Ectodermal cell (in vitro differentiated cells): ENCODE data around the gene RANGAP1.

ENCODE experiments used
- H3K27ac ChIP-seq: 2 replicates; pipeline ENCODE4 v1.7.0; 2013; ENCODE audit warnings: mild to moderate bottlenecking, low read depth, low read length; ENCODE audit not compliant: insufficient read depth, poor library complexity, severe bottlenecking
- H3K27me3 ChIP-seq: 2 replicates; pipeline ENCODE4 v1.7.0; 2013; ENCODE audit warnings: mild to moderate bottlenecking, low read length; ENCODE audit not compliant: insufficient read depth, control insufficient read depth, poor library complexity, severe bottlenecking
- H3K36me3 ChIP-seq: one replicate; pipeline ENCODE4 v1.7.0; 2013; ENCODE audit warnings: low read length; ENCODE audit not compliant: control insufficient read depth, insufficient read depth
- H3K4me1 ChIP-seq: one replicate; pipeline ENCODE4 v1.7.0; 2013; ENCODE audit warnings: low read length; ENCODE audit not compliant: control insufficient read depth, insufficient read depth
- H3K4me3 ChIP-seq: 2 replicates; pipeline ENCODE4 v1.7.0; 2013; ENCODE audit warnings: low read depth, low read length, control low read depth; ENCODE audit not compliant: insufficient read depth
- H3K9me3 ChIP-seq: 2 replicates; pipeline ENCODE4 v1.7.0; 2013; ENCODE audit warnings: mild to moderate bottlenecking, low read length, moderate library complexity; ENCODE audit not compliant: control insufficient read depth
- WGBS, 2 experiments: methylation state at CpG; one replicate each; pipeline ENCODE4 v1.1.7; 2013; ENCODE audit warnings: missing lambda C conversion rate in 2 of 2; 5-methylcytosine and 5-hydroxymethylcytosine counted together

RANGAP1 gene

GRCh38 chr22:41247703-41248102 is 38.3 kb downstream of the RANGAP1 start:
- no peak overlapping the region for H3K4me3 ChIP-seq
- no peaks in the 10 kb centered on the region for H3K9me3 ChIP-seq
- no peaks in the 10 kb centered on the region for H3K27me3 ChIP-seq
- H3K36me3 ChIP-seq: peaks cover 33% of the 10 kb centered on the region
- 88% methylated on average over 7 of the region's 7 CpGs for WGBS, 2 experiments
- no peak overlapping the region for H3K27ac ChIP-seq
- no peaks in the 10 kb centered on the region for H3K4me1 ChIP-seq

GRCh38 chr22:41245917-41246499 is 40.0 kb downstream of the RANGAP1 start:
- H3K36me3 ChIP-seq: peaks cover 30% of the 10 kb centered on the region

GRCh38 chr22:41243361-41243760 is 42.6 kb downstream of the RANGAP1 start:
- H3K4me1 ChIP-seq: peaks cover 7% of the 10 kb centered on the region
- H3K4me3 ChIP-seq: no peak overlapping the region
- H3K9me3 ChIP-seq: no peaks in the 10 kb centered on the region
- H3K36me3 ChIP-seq: peaks cover 7% of the 10 kb centered on the region
- no peak overlapping the region for H3K27ac ChIP-seq
- 94% methylated on average over 6 of the region's 6 CpGs for WGBS, 2 experiments
- no peaks in the 10 kb centered on the region for H3K27me3 ChIP-seq

More at GRCh38 chr22:41245917-41246499, 40.0 kb downstream of the RANGAP1 start:
- Histone ChIP-seq H3K27me3 (no peaks in the 10 kb centered on the region), H3K4me1 (peaks cover 1% of the 10 kb centered on the region), H3K9me3 (no peaks in the 10 kb centered on the region), H3K27ac (no peak overlapping the region), H3K4me3 (no peak overlapping the region)
- WGBS, 2 experiments: 91% methylated on average over 21 of the region's 21 CpGs

GRCh38 chr22:41242396-41243117 is 43.4 kb downstream of the RANGAP1 start:
- no peaks in the 10 kb centered on the region for H3K9me3 ChIP-seq
- no peak overlapping the region for H3K27ac ChIP-seq
- no peak overlapping the region for H3K4me3 ChIP-seq
- H3K27me3 ChIP-seq: peaks cover 6% of the 10 kb centered on the region
- peaks cover 5% of the 10 kb centered on the region for H3K36me3 ChIP-seq
- peaks cover 7% of the 10 kb centered on the region for H3K4me1 ChIP-seq
- 94% methylated on average over 18 of the region's 18 CpGs for WGBS, 2 experiments

GRCh38 chr22:41241133-41241676 is 44.8 kb downstream of the RANGAP1 start:
- Histone ChIP-seq H3K36me3 (no peaks in the 10 kb centered on the region), H3K27ac (no peak overlapping the region), H3K4me1 (peaks cover 7% of the 10 kb centered on the region), H3K27me3 (peaks cover 15% of the 10 kb centered on the region), H3K4me3 (no peak overlapping the region), H3K9me3 (no peaks in the 10 kb centered on the region)
- 83 to 89% methylated on average over 6 to 7 of the region's 7 CpGs for WGBS, 2 experiments

- peaks cover 7% of the 10 kb centered on the region for H3K4me1 ChIP-seq
- no peaks in the 10 kb centered on the region for H3K9me3 ChIP-seq
- peaks cover 15% of the 10 kb centered on the region for H3K27me3 ChIP-seq
- H3K27ac ChIP-seq: no peak within 1 kb of the TSS
- H3K4me3 ChIP-seq: no peak within 1 kb of the TSS
- H3K36me3 ChIP-seq: no peaks in the 10 kb centered on the region
- WGBS, 2 experiments: 68 to 70% methylated on average over 24 of the region's 24 CpGs
These were observed 45.4 kb downstream of the RANGAP1 start, which contains the start of gene CHADL for GRCh38 chr22:41240377-41241132. CHADL (minus strand) TSS chr22:41240931; CDS start chr22:41240881, 50 bp downstream.

- H3K4me3 ChIP-seq: no peak overlapping the region
- H3K4me1 ChIP-seq: peaks cover 7% of the 10 kb centered on the region
- 90% methylated on average over 16 of the region's 16 CpGs for WGBS, 2 experiments
- H3K27ac ChIP-seq: no peak overlapping the region
- H3K27me3 ChIP-seq: peaks cover 15% of the 10 kb centered on the region
- no peaks in the 10 kb centered on the region for H3K36me3 ChIP-seq
- no peaks in the 10 kb centered on the region for H3K9me3 ChIP-seq
These were observed 46.4 kb downstream of the RANGAP1 start for GRCh38 chr22:41239443-41240128.

GRCh38 chr22:41238570-41239442 is 47.2 kb downstream of the RANGAP1 start:
- 93% methylated on average over 32 of the region's 32 CpGs for WGBS, 2 experiments
- Histone ChIP-seq H3K27me3 (peaks cover 15% of the 10 kb centered on the region), H3K4me3 (no peak overlapping the region)

More at GRCh38 chr22:41238570-41239442, 47.2 kb downstream of the RANGAP1 start:
- no peaks in the 10 kb centered on the region for H3K36me3 ChIP-seq
- H3K4me1 ChIP-seq: peaks cover 7% of the 10 kb centered on the region
- no peak overlapping the region for H3K27ac ChIP-seq
- no peaks in the 10 kb centered on the region for H3K9me3 ChIP-seq
